DLD1 (cell line): Measurements from ENCODE around the gene CBY2.
"Not testable (repeated sequence)": the region's sequence is repeated elsewhere in the genome, so short reads cannot be mapped to it uniquely, and the experiment has no call there.

Source experiments
- in situ Hi-C: cut with HindIII; loops from 2 replicates; pipeline ENCODE4 v1.10.0; 2017; ENCODE audit warnings: low sequenced_read_pairs

CBY2 gene, protein sequence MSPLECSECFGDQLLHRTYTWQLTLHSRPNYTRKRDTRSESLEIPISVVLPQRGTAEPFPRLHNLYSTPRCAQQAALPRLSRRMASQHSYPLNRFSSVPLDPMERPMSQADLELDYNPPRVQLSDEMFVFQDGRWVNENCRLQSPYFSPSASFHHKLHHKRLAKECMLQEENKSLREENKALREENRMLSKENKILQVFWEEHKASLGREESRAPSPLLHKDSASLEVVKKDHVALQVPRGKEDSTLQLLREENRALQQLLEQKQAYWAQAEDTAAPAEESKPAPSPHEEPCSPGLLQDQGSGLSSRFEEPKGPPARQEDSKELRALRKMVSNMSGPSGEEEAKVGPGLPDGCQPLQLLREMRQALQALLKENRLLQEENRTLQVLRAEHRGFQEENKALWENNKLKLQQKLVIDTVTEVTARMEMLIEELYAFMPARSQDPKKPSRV

DNA sequence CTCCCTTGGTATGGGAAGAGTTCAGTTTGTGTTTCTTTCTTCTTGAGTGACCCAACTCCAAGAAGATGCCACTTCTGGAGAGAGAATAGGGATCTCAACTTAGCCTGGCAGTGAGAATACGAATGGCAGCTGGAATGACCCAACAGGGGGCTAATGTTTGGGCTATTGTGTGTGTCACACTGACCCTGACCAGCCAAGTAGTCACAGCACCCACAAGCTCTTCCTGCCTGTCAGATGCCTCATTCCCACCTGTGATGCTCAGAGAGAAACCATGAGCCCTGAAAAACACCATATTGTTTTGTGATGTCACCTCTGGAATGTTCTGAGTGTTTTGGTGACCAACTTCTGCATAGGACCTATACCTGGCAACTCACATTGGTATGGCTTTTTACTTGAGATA is at the start of gene CBY2:
CBY2 (plus strand) TSS at position 233 of the 400 bp plus-strand sequence; CDS start at position 304, 71 bp downstream.
- in situ Hi-C loops = no loop called here

DNA sequence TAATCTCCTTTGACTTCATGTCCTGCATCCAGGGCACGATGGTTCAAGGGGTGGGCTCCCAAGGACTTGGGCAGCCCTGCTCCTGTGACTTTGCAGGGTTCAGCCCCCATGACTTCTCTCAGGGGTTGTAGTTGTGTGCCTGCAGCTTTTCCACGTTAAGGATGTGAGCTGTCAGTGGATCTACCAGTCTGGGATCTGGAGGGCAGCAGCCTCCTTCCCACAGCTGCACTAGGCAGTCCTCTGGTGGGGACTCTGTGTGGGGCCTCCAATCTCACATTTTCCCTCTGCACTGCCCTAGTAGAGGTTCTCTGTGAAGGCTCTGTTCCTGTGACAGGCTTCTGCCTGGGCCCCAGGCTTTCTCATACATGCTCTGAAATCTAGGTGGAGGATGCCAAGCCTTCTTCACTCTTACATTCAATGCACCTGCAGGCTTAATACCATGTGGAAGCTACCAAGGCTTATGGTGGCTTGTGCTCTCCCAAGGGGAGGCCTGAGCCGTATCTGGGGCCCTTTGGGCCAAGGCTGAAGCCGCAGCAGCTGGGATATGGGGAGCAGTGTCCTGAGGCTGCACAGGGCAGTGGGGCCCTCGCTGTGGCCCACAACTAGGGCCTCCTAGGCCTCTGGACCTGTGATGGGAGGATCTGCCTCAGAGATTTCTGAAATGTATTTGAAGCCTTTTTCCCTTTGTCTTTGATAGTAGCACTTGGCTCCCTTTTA is 47.3 kb upstream of the CBY2 start:
- in situ Hi-C loops = no loop called here

DNA sequence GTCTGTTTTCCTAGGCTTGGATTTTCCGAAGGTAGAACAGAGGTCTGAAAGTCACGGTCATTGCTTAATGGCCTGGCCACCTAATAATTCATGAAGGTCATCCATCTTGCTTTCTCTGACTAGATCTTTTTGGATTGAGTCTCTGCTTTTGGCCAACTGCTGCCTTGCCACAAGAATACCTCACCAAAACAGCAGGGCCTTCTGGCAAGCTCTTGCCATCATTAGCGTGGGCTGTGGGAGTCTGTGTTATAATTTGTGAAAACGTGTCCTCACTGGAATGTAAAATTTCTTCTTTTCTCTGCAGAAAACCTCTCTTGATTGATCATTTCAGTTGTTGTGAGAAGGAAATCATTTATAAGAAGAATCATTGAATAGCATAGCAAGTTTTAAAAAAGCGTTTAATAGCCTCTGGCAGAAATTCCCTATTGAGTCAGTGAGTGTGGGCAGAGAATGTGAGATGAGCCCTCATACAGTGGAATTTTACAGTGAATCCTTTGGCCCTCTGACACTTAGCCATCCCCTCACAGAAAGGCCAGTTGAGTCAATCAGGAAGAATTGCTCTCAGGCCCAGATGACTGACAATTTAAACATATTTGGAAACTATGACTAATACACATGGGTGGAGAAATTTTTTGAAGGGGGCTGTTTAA is 43.4 kb upstream of the CBY2 start:
- in situ Hi-C loops = no loop called here

- in situ Hi-C loops = no loop called here
These were observed 42.6 kb upstream of the CBY2 start for GRCh38 chr13:45659536-45659935.

DNA sequence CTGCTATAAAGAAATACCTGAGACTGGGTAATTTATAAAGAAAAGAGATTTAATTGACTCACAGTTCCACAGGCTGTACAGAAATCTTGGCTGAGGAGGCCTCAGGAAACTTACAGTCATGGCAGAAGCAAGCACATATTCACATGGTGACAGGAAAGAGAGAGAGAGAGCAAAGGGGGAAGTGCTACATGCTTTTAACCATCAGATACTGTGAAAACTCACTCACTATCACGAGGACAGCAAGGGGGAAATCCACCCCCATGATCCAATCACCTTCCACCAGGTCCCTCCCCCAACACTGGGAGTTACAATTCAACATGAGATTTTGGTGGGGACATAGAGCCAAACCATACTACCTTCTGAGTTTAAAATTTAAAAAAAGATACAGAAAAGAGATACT is 41.7 kb upstream of the CBY2 start:
- in situ Hi-C loops = not testable (repeated sequence)

DNA sequence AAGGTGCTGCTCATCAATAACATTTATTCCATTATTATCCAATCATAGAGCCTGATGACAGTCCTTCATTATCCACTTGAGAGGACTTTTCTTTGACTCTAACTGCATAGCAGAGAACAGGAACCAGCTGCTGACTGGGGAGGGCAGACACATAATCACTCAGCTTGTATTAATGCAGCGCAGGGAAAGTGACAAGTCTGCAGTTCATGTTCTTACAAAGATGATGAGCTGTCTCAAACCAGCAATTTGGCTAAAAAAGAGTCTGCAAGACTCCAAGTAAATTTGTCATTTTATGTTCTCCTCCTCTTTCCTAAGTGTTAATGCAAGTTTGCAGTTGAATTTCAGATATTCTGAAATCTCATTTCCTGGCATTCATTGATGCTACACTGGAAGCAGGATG is 40.0 kb upstream of the CBY2 start:
- in situ Hi-C loops = no loop called here

GRCh38 chr13:45662903-45663302 is 39.2 kb upstream of the CBY2 start:
- in situ Hi-C loops = not testable (repeated sequence)

- in situ Hi-C loops = not testable (repeated sequence)
These were observed 32.5 kb upstream of the CBY2 start for GRCh38 chr13:45669626-45670025.

DNA sequence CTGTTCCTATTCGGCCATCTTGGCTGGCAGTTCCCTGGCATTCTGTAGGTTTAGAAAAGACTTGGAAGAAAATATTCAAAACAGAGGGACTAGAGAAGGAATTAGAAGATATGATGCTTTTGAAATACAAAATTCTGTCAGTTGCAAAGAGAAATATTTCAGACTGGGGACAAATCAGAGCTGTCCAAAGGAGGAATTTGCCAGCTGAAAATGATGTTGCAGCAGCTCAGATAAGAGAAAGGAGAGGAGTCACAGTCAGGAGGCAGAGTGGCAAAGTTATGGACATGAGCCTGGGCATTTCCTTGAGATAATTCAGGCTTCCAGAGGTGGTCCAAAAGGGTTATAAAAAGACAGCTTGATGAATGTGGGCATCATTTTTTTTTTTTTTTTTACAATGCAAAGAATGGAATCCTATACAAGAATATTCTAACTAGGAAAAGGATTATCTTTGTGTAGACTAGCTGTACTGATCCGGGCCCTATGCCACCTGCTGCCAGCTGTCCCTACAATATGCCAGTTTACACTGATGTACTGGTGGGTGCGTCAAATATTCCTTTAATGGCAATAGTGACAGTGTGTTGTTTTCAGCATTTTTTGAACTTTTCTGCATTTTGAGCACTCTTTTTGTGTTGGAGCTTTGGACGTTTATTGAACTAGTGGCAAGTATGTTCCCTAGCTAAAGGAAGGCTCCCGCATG is 31.8 kb upstream of the CBY2 start:
- in situ Hi-C loops = no loop called here

GRCh38 chr13:45674908-45675307 is 27.2 kb upstream of the CBY2 start:
- in situ Hi-C loops = no loop called here

- in situ Hi-C loops = no loop called here
These were observed 23.8 kb upstream of the CBY2 start for GRCh38 chr13:45678282-45678681.

DNA sequence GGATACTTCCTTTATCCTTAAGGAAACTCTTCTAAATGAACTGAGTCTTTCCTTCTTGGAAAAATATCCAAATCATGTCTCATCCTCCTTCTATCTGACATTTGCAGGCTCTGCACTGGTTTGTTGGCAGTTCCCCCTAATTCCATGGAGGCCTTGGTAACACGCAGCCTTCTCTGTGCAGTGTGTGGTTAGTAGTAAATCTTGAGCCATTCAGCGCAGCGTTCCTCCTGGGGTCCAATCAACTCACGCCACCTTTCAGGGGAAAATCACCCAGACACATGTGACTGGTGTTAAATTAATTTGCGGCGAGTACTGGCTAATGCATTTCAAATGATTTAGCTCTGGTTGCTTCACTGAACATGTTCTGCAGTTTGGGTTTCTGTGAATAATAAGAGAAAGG is 21.0 kb upstream of the CBY2 start:
- in situ Hi-C loops = no loop called here

- in situ Hi-C loops = no loop called here
These were observed 19.6 kb upstream of the CBY2 start for GRCh38 chr13:45682494-45683008.

DNA sequence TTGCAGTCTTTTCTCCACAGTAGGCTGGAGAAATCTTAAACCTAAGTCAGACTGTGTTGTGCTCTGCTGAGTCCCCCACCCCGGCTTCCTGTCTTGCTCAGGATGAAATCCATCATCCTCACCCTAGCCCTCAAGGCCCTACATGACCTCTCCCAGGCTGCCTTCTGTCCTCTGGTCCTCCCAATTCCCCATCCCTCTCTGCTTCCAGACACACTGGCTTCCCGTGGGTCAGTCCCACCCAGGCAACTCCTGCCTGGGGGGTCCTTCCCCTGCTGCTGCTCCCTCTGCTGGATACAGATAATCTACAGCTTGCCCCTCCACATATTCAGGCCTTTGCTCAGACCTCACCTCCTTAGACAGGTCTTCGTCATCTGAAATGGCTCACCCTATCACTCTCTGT is 18.4 kb upstream of the CBY2 start:
- in situ Hi-C loops = no loop called here

DNA sequence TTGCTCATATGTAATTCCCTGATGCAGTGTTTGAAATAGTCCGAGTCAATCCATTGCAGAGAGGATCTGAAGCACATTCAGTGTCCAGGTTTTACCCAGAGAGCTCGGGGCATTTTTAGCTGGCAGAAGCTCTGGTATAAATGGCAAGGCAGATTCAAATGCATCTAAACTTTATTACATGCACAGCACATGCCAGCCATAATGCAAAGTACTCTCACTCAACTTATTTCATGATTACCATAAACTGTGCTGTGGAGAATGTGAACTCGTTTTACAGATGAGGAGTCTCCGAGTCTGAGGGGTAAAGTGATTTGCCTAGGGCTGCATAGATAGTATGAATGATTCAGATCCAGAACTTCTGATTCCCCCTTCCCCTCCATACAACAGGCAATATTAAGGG is 13.5 kb upstream of the CBY2 start:
- in situ Hi-C loops = no loop called here

DNA sequence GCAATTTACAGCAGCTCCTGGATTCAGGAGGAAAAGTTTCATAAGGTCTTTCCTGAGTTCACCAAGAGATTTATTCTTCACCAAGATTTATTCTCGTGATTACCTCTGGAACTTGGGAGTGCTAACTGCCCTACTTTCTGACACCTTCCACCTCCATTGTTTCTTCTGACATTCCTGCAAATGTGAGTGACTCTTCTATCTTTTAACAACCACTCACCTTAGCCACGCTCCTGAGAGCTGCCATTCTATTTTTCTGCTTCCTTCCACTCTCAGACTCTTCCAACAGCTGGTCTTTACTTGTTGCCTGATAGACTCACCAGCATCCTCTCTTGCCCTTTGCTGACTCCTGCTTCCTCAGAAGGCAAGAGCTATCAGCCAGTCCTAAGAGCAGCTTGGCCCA is 11.5 kb upstream of the CBY2 start:
- in situ Hi-C loops = no loop called here

GRCh38 chr13:45691251-45691650 is 10.9 kb upstream of the CBY2 start:
- in situ Hi-C loops = no loop called here

- in situ Hi-C loops = no loop called here
These were observed 10.5 kb upstream of the CBY2 start for GRCh38 chr13:45691667-45692066.

DNA sequence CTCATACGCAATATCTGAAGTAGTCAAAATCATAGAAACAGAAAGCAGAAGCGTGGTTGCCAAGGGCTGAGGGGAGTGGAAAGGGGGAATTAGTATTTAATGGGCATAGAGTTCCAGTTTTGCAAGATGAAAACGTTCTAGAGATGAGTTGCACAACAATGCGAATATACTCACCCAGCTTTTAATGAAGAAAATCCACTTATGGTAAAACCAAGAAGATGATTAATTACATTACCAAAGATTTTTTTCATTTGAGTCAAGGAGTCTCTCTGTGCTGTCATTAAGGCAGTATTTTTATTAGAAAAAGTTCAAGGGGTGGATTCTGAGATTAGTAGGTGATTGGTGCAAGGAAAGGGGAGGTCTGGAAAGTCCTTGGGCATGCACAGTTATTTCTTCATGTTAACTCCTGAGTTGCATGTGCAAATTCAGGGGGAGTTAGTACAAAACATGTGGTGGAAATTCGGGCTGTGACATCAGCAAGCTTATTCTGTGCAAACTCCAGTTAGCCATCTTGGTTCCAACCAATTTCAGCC is 6.9 kb upstream of the CBY2 start:
- in situ Hi-C loops = no loop called here

- in situ Hi-C loops = no loop called here
These were observed 5.4 kb upstream of the CBY2 start for GRCh38 chr13:45696610-45697226.
